RCC 7860 (cell line): ENCODE results near the gene ARHGAP6.

Experiments used
- DNase-seq: peaks from one replicate; pipeline ENCODE4 v3.0.0-alpha.2; 2015; ENCODE audit warnings: low spot score
- FAIRE-seq: peaks from 2 replicates; lab custom pipeline; 2012; peaks lifted over from hg19 to GRCh38; lab: Jason Lieb, UNC

ARHGAP6 gene

GRCh38 chrX:11401966-11402365 is 263.8 kb downstream of the ARHGAP6 start:
- DNase-seq (no peak), FAIRE-seq (no peak)

- DNase-seq = no peak
- no peak for FAIRE-seq
These were observed 266.1 kb downstream of the ARHGAP6 start for GRCh38 chrX:11399489-11400094.

- DNase-seq = no peak
- FAIRE-seq = no peak
These were observed 266.9 kb downstream of the ARHGAP6 start for GRCh38 chrX:11398785-11399184.

- FAIRE-seq (no peak), DNase-seq (no peak)
These were observed 267.6 kb downstream of the ARHGAP6 start for GRCh38 chrX:11398139-11398538.

- FAIRE-seq (no peak), DNase-seq (no peak)
These were observed 268.0 kb downstream of the ARHGAP6 start for GRCh38 chrX:11397680-11398079.

- DNase-seq = no peak
- no peak for FAIRE-seq
These were observed 269.9 kb downstream of the ARHGAP6 start for GRCh38 chrX:11395859-11396258.

- DNase-seq = no peak
- no peak for FAIRE-seq
These were observed 271.6 kb downstream of the ARHGAP6 start for GRCh38 chrX:11393949-11394654.

GRCh38 chrX:11386812-11387211 is 278.9 kb downstream of the ARHGAP6 start:
- FAIRE-seq (no peak), DNase-seq (no peak)

GRCh38 chrX:11386001-11386523 is 279.7 kb downstream of the ARHGAP6 start:
- DNase-seq (no peak), FAIRE-seq (peak; percentile 35)

GRCh38 chrX:11382930-11383329 is 282.8 kb downstream of the ARHGAP6 start:
- DNase-seq (no peak), FAIRE-seq (no peak)

- FAIRE-seq (no peak), DNase-seq (no peak)
These were observed 284.3 kb downstream of the ARHGAP6 start for GRCh38 chrX:11381464-11381863.

GRCh38 chrX:11380187-11380844 is 285.4 kb downstream of the ARHGAP6 start:
- DNase-seq (no peak), FAIRE-seq (no peak)

GRCh38 chrX:11376163-11376562 is 289.6 kb downstream of the ARHGAP6 start:
- FAIRE-seq = no peak

GRCh38 chrX:11375614-11376119 is 290.1 kb downstream of the ARHGAP6 start:
- FAIRE-seq = no peak
- no peak for DNase-seq

More at GRCh38 chrX:11376163-11376562, 289.6 kb downstream of the ARHGAP6 start:
- DNase-seq = no peak

- FAIRE-seq = no peak
These were observed 291.1 kb downstream of the ARHGAP6 start for GRCh38 chrX:11374570-11374969.

GRCh38 chrX:11371106-11371505 is 294.6 kb downstream of the ARHGAP6 start:
- DNase-seq = no peak
- FAIRE-seq = no peak

More at GRCh38 chrX:11374570-11374969, 291.1 kb downstream of the ARHGAP6 start:
- DNase-seq = peak; percentile 9

GRCh38 chrX:11367609-11368430 is 297.9 kb downstream of the ARHGAP6 start:
- DNase-seq = no peak
- no peak for FAIRE-seq

GRCh38 chrX:11366998-11367595 is 298.6 kb downstream of the ARHGAP6 start:
- DNase-seq = no peak
- FAIRE-seq = no peak

- FAIRE-seq (peak; percentile 26), DNase-seq (no peak)
These were observed 300.3 kb downstream of the ARHGAP6 start for GRCh38 chrX:11365426-11365825.

- no peak for DNase-seq
- no peak for FAIRE-seq
These were observed 300.9 kb downstream of the ARHGAP6 start for GRCh38 chrX:11364835-11365234.
